ENCODE data around the gene VASN. TPM values are rescaled to one million over a fixed set of nuclear protein-coding genes. Genes with fewer than 3 reads are reported as not detected.
A peak's percentile ranks its signal among the peaks of the same experiment; 100 is the strongest.

The VASN gene
- total and polyA plus RNA-seq, 9 of the 15 experiments (the other 6 are each of a cell fraction or from before 2014, with no cell fraction given): 0.01 to 2.5 (median 0.41) TPM; not detected in 1

DNA sequence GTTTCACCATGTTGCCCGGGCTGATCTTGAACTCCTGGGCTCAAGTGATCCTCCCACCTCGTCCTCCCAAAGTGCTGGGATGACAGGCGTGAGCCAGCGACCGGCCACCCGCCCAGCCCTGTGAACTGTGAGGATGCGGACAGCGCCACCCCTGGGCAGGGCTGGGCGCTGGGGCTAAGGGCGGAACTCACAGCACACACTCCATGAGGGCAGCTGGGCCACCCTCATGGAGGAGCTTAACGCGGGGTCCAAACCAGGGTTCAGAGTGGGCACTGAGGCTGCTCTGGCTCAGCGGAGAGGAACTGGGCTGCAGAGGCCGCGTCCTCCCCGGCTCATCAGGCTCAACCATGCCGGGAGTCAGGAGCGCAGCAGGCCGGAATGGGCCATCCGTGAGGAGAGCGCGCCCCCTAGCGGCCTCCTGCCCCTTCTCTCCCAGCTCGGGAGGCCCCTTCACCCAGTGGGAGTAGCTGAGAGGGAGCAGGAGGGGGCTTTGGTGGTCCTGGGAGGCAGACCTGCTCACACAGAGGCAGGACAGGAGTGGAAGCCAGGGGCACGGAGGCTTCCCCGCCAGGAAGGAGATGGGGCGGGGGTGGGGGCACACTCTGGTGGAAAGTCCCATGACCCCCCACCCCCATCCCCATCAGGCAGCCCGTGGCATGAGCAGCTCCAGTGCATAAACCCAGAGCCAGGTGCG is 30.9 kb downstream of the VASN start (continued):
- no peak for TF ChIP-seq ZC3H11A (IDR thresholded peaks at IDR 0.05; ENCODE audit: low read depth, low read length)
- no peak for TF ChIP-seq SIN3A (IDR thresholded peaks at IDR 0.05; ENCODE audit: borderline replicate concordance in 2 of 2, control insufficient read depth in 1 of 2, low read depth in 2 of 2, low read length in 2 of 2)
- TF ChIP-seq, protein P1, sequence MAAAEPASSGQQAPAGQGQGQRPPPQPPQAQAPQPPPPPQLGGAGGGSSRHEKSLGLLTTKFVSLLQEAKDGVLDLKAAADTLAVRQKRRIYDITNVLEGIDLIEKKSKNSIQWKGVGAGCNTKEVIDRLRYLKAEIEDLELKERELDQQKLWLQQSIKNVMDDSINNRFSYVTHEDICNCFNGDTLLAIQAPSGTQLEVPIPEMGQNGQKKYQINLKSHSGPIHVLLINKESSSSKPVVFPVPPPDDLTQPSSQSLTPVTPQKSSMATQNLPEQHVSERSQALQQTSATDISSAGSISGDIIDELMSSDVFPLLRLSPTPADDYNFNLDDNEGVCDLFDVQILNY (CRISPR knock-in tag; IDR thresholded peaks at IDR 0.05): no peak
- TF ChIP-seq, protein P2, sequence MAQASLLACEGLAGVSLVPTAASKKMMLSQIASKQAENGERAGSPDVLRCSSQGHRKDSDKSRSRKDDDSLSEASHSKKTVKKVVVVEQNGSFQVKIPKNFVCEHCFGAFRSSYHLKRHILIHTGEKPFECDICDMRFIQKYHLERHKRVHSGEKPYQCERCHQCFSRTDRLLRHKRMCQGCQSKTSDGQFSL (CRISPR knock-in tag; IDR thresholded peaks at IDR 0.05): peak; percentile 20; the same call in 1 of the 2 replicates
- TF ChIP-seq, protein P2 (tag; IDR thresholded peaks at IDR 0.05): no peak
- peak; percentile 49; the same call in 1 of the 2 replicates for TF ChIP-seq ZNF57 (CRISPR knock-in tag; IDR thresholded peaks at IDR 0.05)
- TF ChIP-seq, protein P3, sequence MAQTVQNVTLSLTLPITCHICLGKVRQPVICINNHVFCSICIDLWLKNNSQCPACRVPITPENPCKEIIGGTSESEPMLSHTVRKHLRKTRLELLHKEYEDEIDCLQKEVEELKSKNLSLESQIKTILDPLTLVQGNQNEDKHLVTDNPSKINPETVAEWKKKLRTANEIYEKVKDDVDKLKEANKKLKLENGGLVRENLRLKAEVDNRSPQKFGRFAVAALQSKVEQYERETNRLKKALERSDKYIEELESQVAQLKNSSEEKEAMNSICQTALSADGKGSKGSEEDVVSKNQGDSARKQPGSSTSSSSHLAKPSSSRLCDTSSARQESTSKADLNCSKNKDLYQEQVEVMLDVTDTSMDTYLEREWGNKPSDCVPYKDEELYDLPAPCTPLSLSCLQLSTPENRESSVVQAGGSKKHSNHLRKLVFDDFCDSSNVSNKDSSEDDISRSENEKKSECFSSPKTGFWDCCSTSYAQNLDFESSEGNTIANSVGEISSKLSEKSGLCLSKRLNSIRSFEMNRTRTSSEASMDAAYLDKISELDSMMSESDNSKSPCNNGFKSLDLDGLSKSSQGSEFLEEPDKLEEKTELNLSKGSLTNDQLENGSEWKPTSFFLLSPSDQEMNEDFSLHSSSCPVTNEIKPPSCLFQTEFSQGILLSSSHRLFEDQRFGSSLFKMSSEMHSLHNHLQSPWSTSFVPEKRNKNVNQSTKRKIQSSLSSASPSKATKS (CRISPR knock-in tag; IDR thresholded peaks at IDR 0.05): no peak
- TF ChIP-seq HDAC1 (IDR thresholded peaks at IDR 0.05): no peak; a peak in 1 of 4 replicates
- TF ChIP-seq SNIP1 (IDR thresholded peaks at IDR 0.05; ENCODE audit: low read depth): no peak
- TF ChIP-seq, protein P4, sequence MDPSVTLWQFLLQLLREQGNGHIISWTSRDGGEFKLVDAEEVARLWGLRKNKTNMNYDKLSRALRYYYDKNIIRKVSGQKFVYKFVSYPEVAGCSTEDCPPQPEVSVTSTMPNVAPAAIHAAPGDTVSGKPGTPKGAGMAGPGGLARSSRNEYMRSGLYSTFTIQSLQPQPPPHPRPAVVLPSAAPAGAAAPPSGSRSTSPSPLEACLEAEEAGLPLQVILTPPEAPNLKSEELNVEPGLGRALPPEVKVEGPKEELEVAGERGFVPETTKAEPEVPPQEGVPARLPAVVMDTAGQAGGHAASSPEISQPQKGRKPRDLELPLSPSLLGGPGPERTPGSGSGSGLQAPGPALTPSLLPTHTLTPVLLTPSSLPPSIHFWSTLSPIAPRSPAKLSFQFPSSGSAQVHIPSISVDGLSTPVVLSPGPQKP (CRISPR knock-in tag; IDR thresholded peaks at IDR 0.05): no peak
- no peak for TF ChIP-seq ESRRA (IDR thresholded peaks at IDR 0.05; ENCODE audit: borderline replicate concordance, low read depth)
- TF ChIP-seq SMARCC2 (IDR thresholded peaks at IDR 0.05; ENCODE audit: low read depth): 0 out of 2 replicates have a peak, but pooled peaks have one; percentile 17
- TF ChIP-seq ZSCAN29 (IDR thresholded peaks at IDR 0.05): no peak; the same call in 1 of the 2 replicates
- no peak for TF ChIP-seq CBFA2T3 (IDR thresholded peaks at IDR 0.05)
- no peak for TF ChIP-seq TBP (optimal IDR thresholded peaks at IDR 0.05; ENCODE audit: low read depth, low read length)
- TF ChIP-seq ERF (CRISPR knock-in tag; IDR thresholded peaks at IDR 0.05): no peak
- TF ChIP-seq ZNF707 (CRISPR knock-in tag; conservative IDR thresholded peaks at IDR 0.05): no peak
- TF ChIP-seq SIRT6 (IDR thresholded peaks at IDR 0.05; ENCODE audit: low read depth, low read length): no peak
- no peak for TF ChIP-seq ZNF146 (CRISPR knock-in tag; IDR thresholded peaks at IDR 0.05; ENCODE audit: unreplicated experiment)
- no peak for TF ChIP-seq CREBBP (IDR thresholded peaks at IDR 0.05; ENCODE audit: low read depth, low read length)
- TF ChIP-seq, protein P5, sequence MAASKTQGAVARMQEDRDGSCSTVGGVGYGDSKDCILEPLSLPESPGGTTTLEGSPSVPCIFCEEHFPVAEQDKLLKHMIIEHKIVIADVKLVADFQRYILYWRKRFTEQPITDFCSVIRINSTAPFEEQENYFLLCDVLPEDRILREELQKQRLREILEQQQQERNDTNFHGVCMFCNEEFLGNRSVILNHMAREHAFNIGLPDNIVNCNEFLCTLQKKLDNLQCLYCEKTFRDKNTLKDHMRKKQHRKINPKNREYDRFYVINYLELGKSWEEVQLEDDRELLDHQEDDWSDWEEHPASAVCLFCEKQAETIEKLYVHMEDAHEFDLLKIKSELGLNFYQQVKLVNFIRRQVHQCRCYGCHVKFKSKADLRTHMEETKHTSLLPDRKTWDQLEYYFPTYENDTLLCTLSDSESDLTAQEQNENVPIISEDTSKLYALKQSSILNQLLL (CRISPR knock-in tag; IDR thresholded peaks at IDR 0.05; ENCODE audit: borderline replicate concordance): no peak
- TF ChIP-seq BCL6 (CRISPR knock-in tag; IDR thresholded peaks at IDR 0.05): no peak
- no peak; a peak in 1 of 4 replicates for TF ChIP-seq ARNT (IDR thresholded peaks at IDR 0.05)
- TF ChIP-seq CTBP1 (IDR thresholded peaks at IDR 0.05; ENCODE audit: borderline replicate concordance): peak; percentile 67

Data from K562 (cell line).